ENCODE results near the gene CLCNKA.
A peak's percentile ranks its signal among the peaks of the same experiment; 100 is the strongest.
"Not testable (repeated sequence)": the region's sequence is repeated elsewhere in the genome, so short reads cannot be mapped to it uniquely, and the experiment has no call there.

CLCNKA gene

GRCh38 chr1:16021681-16022080 is at the start of gene CLCNKA:
Gene CLCNKA, plus strand, starts transcription at chr1:16022036. Its CDS starts 584 bp downstream, at chr1:16022620.
- no peak for DNase-seq (ENCODE audit: low spot score)

DNA sequence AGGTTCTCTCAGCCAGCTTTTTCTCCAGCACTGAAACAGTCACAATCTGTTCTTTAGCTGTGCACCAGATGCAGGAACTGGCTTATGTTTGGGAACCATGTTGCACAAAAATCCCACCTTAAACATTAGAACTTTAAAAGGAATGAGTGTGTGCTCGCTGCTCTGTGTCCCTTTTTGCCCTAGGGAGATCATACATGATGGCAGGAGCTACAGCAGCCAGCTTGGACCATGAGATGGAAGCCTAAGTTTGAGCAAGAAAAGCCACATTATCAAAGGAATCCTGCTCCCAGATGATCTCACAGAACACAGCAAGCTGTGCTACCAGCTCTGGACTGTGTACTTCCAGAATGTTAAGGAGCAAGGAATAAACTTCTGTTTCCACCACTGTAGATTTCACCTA is 49.4 kb upstream of the CLCNKA start:
- no peak for DNase-seq (ENCODE audit: low spot score)

GRCh38 chr1:15973772-15974171 is 48.1 kb upstream of the CLCNKA start:
- DNase-seq (ENCODE audit: low spot score): no peak

DNA sequence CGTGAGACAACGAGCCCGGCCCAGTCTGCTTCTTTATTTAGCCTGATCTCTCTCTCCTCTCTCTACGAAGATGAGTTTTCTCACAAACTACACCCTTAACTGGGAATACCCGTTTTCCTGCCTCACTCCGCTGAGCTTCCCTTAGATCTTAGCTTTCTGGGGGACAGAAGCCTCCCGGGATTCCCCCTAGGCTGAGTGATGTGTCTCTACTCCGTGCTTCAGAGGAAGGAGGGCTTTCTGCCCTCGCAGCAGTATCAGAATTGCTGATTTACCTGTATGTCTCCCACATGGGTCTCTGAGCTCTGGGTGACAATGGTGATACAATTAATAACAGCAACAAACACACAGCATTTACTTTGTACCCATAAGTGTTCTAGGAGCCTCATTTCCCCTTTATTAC is 47.0 kb upstream of the CLCNKA start:
- no peak for DNase-seq (ENCODE audit: low spot score)

- DNase-seq (ENCODE audit: low spot score): peak; percentile 50
These were observed 46.5 kb upstream of the CLCNKA start for GRCh38 chr1:15975358-15975804.

DNA sequence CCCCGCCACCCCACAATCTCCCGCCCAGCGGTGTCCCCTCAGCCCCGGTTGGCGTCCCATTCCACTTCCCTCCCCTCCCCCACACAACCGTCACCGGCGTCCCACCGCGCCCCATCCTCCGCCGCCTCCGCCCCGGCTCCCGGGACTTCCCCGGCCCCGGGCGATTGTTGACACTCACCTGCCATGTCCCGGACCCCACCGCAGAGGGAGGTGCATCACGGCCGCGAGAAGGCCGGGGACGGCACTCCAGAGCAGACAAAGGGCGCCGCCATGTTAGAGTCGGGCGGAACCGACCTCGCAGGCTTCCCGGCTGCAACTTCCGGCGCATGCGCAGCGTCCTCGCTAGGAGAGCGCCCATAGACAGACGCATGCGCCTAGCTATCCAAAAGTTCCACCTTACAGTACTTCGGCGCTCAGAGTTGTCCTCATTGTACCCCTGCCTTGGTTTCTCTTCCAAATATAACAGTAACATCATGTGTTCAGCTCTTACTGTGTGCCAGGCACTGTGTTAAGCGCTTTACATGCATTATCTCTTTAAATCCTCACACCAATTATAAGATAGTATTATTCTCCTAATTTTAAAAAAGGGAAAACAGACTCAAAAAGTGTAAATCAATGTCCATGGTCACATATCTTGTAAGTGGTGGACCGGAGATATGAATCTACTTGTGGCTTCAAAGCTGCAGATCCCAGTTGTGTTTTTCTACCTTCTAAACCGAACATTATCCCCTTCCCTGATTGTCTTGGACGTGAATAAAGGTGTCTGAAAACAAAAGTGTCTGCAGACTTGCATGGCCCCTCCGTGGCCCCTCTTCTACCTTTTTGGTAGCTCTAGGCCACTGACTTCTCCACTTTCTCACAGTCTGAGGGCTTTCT is 45.8 kb upstream of the CLCNKA start, which contains the start of gene ZBTB17:
TSS of gene ZBTB17 (minus strand) at position 297 of the 876 bp plus-strand sequence. CDS start 27,606 bp downstream, outside the sequence.
- DNase-seq (ENCODE audit: low spot score): peak; percentile 94

GRCh38 chr1:15977947-15978346 is 43.9 kb upstream of the CLCNKA start:
- not testable (repeated sequence) for DNase-seq (ENCODE audit: low spot score)

GRCh38 chr1:15981679-15982078 is 40.2 kb upstream of the CLCNKA start:
- DNase-seq (ENCODE audit: low spot score): no peak

DNA sequence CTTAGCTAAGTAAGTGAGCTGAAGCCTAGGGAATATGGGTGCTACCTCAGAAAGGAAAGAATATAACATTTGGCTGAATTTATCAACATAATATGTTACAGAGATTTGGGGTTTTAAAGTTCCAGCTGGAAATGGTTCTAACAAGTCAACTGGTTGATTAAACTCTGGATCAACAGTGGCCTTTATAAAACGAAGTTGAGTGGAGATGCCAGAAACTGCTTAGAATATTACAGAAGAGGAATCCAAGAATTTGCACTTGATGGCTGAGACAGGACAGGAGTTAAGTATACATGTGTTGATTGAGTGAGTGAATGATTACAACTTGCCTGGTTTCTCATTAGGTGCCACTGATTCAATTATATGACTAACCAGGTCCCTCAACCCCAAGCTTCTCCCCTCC is 38.6 kb upstream of the CLCNKA start:
- DNase-seq (ENCODE audit: low spot score): no peak

GRCh38 chr1:15985611-15986297 is 36.1 kb upstream of the CLCNKA start:
- no peak for DNase-seq (ENCODE audit: low spot score)

DNA sequence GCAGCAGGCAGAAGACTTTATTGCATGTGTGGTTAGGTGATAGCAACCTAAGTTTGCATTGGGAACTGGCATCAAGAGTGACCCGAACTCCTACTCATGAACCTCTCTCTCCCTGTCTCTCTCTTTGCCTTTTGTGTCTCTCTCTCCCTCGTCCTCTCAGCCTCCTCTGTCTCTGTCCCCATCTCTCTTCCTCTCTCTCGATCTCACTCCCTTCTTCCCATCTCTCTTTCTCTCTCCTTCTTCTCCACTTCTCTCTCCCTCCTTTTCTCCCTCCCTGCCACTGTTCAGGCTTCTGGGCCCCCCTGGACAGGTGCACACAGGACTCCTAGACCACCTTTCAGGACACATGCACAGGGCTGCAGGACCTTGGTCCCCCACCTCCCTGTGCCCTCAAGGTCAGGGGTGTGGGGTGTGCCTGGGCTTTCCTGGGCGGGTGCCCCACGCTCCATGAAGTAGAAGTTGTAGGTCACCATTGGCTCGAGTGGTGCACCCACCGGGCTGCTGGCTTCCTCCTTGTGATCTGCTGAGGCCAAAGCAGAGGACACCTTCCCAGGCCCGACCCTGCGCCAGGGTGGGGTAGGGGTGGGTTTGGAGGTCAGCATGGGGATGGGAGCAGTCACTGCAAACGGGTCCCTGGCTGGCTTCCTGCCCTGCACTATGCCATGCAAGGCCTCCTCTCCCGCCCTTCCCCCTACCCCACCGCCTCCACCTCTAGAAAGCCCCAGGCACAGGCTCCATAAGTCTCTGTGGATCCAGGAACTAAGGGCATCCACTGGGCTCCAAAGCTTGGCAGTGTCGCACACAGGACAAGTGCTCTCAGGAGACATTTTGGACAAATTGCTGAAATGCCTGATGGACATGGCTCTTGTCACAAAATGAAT is 32.7 kb upstream of the CLCNKA start:
- DNase-seq (ENCODE audit: low spot score): no peak

GRCh38 chr1:15989776-15990175 is 32.1 kb upstream of the CLCNKA start:
- DNase-seq (ENCODE audit: low spot score): no peak

DNA sequence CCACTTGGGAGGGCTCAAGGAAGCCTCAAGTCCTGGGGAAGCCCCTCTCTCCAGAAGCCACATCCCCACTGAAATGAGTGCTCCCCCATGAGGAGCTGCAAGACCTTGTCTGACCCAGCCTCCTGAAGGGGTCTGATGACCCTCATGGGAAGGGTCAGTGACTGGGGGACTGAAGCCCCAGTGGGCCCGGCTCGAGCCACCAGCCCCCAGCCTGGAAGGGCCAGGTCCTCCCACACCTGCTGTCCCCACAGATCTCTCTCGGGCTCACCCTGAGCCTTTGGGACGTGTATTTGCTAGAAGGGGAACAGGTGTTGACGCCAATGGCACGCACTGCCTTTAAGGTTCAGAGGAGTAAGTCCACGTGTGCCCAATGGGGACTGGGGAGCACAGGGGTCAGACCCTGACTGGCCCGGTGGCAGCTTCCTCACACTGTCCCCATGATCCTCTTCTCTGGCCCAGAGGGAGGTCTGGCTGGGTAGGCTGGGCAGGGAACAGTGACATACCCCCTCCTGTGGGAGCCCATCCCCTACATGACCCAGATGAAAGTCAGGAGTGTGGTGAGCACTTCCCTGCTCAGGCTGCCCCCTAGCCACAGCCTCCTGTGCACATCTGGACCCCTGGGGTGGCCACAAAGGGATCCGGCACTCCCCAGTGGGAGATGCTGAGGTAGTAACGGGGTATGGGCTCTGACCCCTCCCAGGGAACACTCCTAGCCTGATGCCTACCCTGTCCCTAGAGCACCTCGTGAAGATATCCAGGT is 30.2 kb upstream of the CLCNKA start:
- DNase-seq (ENCODE audit: low spot score): no peak

- no peak for DNase-seq (ENCODE audit: low spot score)
These were observed 29.7 kb upstream of the CLCNKA start for GRCh38 chr1:15992187-15992553.

- DNase-seq (ENCODE audit: low spot score): no peak
These were observed 29.0 kb upstream of the CLCNKA start for GRCh38 chr1:15992582-15993500.

- no peak for DNase-seq (ENCODE audit: low spot score)
These were observed 28.2 kb upstream of the CLCNKA start for GRCh38 chr1:15993666-15994065.

- DNase-seq (ENCODE audit: low spot score): no peak
These were observed 27.8 kb upstream of the CLCNKA start for GRCh38 chr1:15994081-15994480.

- DNase-seq (ENCODE audit: low spot score): peak; percentile 50
These were observed 27.1 kb upstream of the CLCNKA start for GRCh38 chr1:15994590-15995351.

- DNase-seq (ENCODE audit: low spot score): no peak
These were observed 24.7 kb upstream of the CLCNKA start for GRCh38 chr1:15997076-15997585.
